SK-N-SH (cell line): ENCODE measurements around the gene LRRC39.

Experiments used
- FOSL2 ChIP-seq: IDR thresholded peaks from 2 replicates; pipeline ENCODE4 v1.4.0; 2012; ENCODE audit warnings: low read depth, mild to moderate bottlenecking, moderate library complexity, borderline replicate concordance
- REST ChIP-seq: IDR thresholded peaks from 2 replicates; pipeline ENCODE4 v1.6.1; 2012; ENCODE audit warnings: mild to moderate bottlenecking, low read depth, low read length, moderate library complexity

- TF ChIP-seq FOSL2 (no peak), REST (no peak)
Observed at GRCh38 chr1:100188617-100189016, 10.6 kb upstream of the LRRC39 start.
